A549 (cell line): ENCODE data around the gene DPCD. TPM values are rescaled to one million over a fixed set of nuclear protein-coding genes. Genes with fewer than 3 reads are reported as not detected.

ENCODE experiments used
- ATAC-seq, 2 experiments: fragments of 200-7000 bp in 1 of 2; fragments of >200 bp in 1 of 2; cut with Nextera tagmentation in 1 of 2; cut with Tn5 transposase in 1 of 2; 3 replicates each; pipeline versions ENCODE4 v1.8.0 to v1.9.1; 2018 to 2020; ENCODE audit warnings: mild to moderate bottlenecking in 1 of 2, moderate library complexity in 1 of 2
- CTCF ChIA-PET: fragments of 300-600 bp; sonication (Branson Sonifier 250); formaldehyde crosslinking; extraction: SDS; loops from one replicate; lab custom pipeline; 2021; ENCODE audit warnings: antibody characterized with exemption, inconsistent platforms; lab: Yijun Ruan, JAX
- POLR2A ChIA-PET: fragments of 350-600 bp; formaldehyde crosslinking; extraction: SDS; loops from one replicate; lab custom pipeline; 2021; ENCODE audit warnings: antibody characterized with exemption, inconsistent platforms; lab: Yijun Ruan, JAX
- DNase-seq, 2 experiments: peaks; one replicate each; pipeline versions ENCODE4 v3.0.0 to v3.0.0-alpha.2; 2011 to 2016; ENCODE audit warnings: low read depth in 1 of 2, low spot score in 1 of 2
- FAIRE-seq: peaks from 2 replicates; lab custom pipeline; 2011; peaks lifted over from hg19 to GRCh38; lab: Jason Lieb, UNC
- H3K27ac ChIP-seq, 2 experiments: fragments of >200 bp; sonication (Bioruptor Twin); formaldehyde crosslinking; 3 replicates each; pipeline ENCODE4 v1.5.1; 2016 to 2017
- H3K4me1 ChIP-seq: fragments of >200 bp; sonication (Bioruptor Twin); formaldehyde crosslinking; 3 replicates; pipeline ENCODE4 v1.6.1; 2016
- H3K4me2 ChIP-seq: fragments of >200 bp; sonication (Bioruptor Twin); formaldehyde crosslinking; 3 replicates; pipeline ENCODE4 v1.6.1; 2016
- H3K4me3 ChIP-seq: fragments of >200 bp; sonication (Bioruptor Twin); formaldehyde crosslinking; 3 replicates; pipeline ENCODE4 v1.5.1; 2016
- H3K9me3 ChIP-seq: fragments of >200 bp; sonication (Bioruptor Twin); formaldehyde crosslinking; 3 replicates; pipeline ENCODE4 v1.6.1; 2016
- EHF ChIP-seq: fragments of 250-450 bp; sonication (Bioruptor Pico); IDR thresholded peaks from 2 replicates; pipeline ENCODE4 v1.5.0; 2020; ENCODE audit warnings: mild to moderate bottlenecking
- ELK1 ChIP-seq: fragments of 150-350 bp; IDR thresholded peaks from 2 replicates; pipeline ENCODE4 v1.6.1; 2014; ENCODE audit warnings: low read depth, mild to moderate bottlenecking, low read length
- ESRRA ChIP-seq: fragments of 150-350 bp; IDR thresholded peaks from 2 replicates; pipeline ENCODE4 v1.6.1; 2014; ENCODE audit warnings: mild to moderate bottlenecking, low read length, borderline replicate concordance
- FOSB ChIP-seq: fragments of 250-450 bp; sonication (Bioruptor Pico); IDR thresholded peaks from 2 replicates; pipeline ENCODE4 v1.5.0; 2020; ENCODE audit warnings: mild to moderate bottlenecking, moderate library complexity
- HDAC2 ChIP-seq: fragments of 200-600 bp; sonication (generic); IDR thresholded peaks from 2 replicates; pipeline ENCODE4 v1.6.1; 2016
- HEYL ChIP-seq: fragments of 250-450 bp; sonication (Bioruptor Pico); IDR thresholded peaks from 2 replicates; pipeline ENCODE4 v1.8.0; 2021; ENCODE audit warnings: mild to moderate bottlenecking, moderate library complexity
- JUNB ChIP-seq: fragments of >200 bp; sonication (Bioruptor Twin); formaldehyde crosslinking; IDR thresholded peaks from 2 replicates; pipeline ENCODE4 v1.6.1; 2016
- KDM5A ChIP-seq: fragments of 200-600 bp; sonication (generic); IDR thresholded peaks from 2 replicates; pipeline ENCODE4 v1.6.1; 2016; ENCODE audit warnings: antibody characterized with exemption, mild to moderate bottlenecking
- MAX ChIP-seq: IDR thresholded peaks from 2 replicates; pipeline ENCODE4 v1.6.1; 2012
- NPAS2 ChIP-seq: fragments of 250-450 bp; sonication (Bioruptor Pico); IDR thresholded peaks from 2 replicates; pipeline ENCODE4 v1.8.0; 2022; ENCODE audit warnings: mild to moderate bottlenecking, moderate library complexity, borderline replicate concordance
- PHF8 ChIP-seq: fragments of 200-600 bp; sonication (generic); IDR thresholded peaks from 2 replicates; pipeline ENCODE4 v1.6.1; 2016; ENCODE audit warnings: low read depth, mild to moderate bottlenecking, antibody characterized with exemption, moderate library complexity, borderline replicate concordance
- POLR2AphosphoS2 ChIP-seq: conservative IDR thresholded peaks from 2 replicates; pipeline ENCODE4 v1.6.1; 2012; ENCODE audit warnings: low read length, improper control_type of control experiment, inconsistent platforms
- RAD21 ChIP-seq, 2 experiments: fragments of >200 bp in 1 of 2; sonication (Bioruptor Twin) in 1 of 2; formaldehyde crosslinking in 1 of 2; IDR thresholded peaks in 1 of 2; conservative IDR thresholded peaks in 1 of 2; 2 replicates in 1 of 2; 3 replicates in 1 of 2; pipeline ENCODE4 v1.6.1; 2012 to 2018; ENCODE audit warnings: inconsistent platforms in 1 of 2
- RARB ChIP-seq: fragments of 250-450 bp; sonication (Bioruptor Pico); IDR thresholded peaks from 2 replicates; pipeline ENCODE4 v1.8.0; 2021; ENCODE audit warnings: mild to moderate bottlenecking, moderate library complexity
- RCOR1 ChIP-seq: fragments of 150-350 bp; IDR thresholded peaks from 2 replicates; pipeline ENCODE4 v1.6.1; 2014; ENCODE audit warnings: antibody characterized with exemption, low read length, low read depth
- RFX5 ChIP-seq: fragments of 450-650 bp; IDR thresholded peaks from 2 replicates; pipeline ENCODE4 v1.7.1; 2014; ENCODE audit warnings: antibody characterized with exemption, mild to moderate bottlenecking, moderate library complexity
- WGBS: methylation state at CpG from one replicate; pipeline ENCODE4 v1.1.6; 2017; ENCODE audit errors: missing lambda C conversion rate; 5-methylcytosine and 5-hydroxymethylcytosine counted together
- polyA plus RNA-seq, 4 experiments: library from polyadenylated mRNA; depleted of rRNA in 3 of 4; stranded (reverse); fragments of >200 nt; fragmentation: RNase III in 1 of 4; extraction: RNeasy Plus Mini Kit Qiagen cat#74134 plus additional on column Dnase treatment in 1 of 4; gene quantifications; 2 replicates in 3 of 4; 3 replicates in 1 of 4; pipeline ENCODE4 v1.2.3, GENCODE V29; 2011 to 2017
- TF ChIP-seq, protein P1 (sequence below): fragments of >200 bp; sonication (Bioruptor Twin); formaldehyde crosslinking; IDR thresholded peaks from 2 replicates; pipeline ENCODE4 v1.6.1; 2016

DPCD gene
- polyA plus RNA-seq, 2 of the 4 experiments (the other 2 are of a cell fraction), result 37.4 to 40.8 TPM

DNA sequence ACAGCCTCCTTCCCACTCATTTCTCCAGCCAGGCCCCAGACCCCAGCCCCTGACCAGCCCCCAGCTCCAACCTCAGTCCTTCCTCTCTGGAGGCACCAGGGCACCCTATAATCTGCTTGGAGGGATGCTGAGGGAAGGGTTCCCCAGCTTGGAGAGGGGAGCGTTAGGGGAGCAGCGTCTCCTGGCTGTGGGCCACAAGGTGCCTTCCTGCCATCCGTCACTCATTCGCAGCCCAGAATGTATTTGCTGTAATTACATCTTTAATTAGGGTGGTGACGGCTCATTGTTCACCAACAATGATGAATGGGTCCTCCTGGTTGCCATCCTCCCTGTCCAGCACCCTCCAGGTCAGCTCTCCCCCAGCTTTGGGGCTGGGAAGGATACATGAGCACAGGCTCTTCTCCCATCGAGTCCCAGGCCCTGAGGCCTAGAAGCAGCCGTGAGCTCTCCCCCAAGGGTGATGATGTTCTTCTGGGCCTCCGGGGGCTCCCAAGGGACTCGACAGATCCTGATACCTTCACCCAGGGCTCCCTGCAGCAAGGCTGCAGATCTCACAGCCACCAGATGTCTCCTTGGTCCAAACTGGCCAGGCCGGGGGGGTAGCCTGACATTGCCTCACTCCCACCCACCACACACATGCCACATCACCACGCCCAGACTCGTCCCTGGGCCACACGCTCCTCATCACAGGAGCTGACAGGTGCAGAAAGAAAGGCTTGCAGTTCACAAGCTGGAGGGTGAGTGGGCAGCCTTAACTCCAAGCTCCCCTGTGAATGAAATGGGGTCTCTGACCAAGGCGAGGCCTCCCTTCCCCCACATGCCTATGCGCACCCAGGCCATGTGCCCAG is 26.8 kb upstream of the DPCD start:
- Histone ChIP-seq H3K9me3 (no peaks in the 10 kb centered on the region), H3K4me2 (no peak overlapping the region), H3K27ac (no peak overlapping the region), H3K4me3 (no peak overlapping the region), H3K4me1 (peaks cover 5% of the 10 kb centered on the region; the same call in 1 of the 3 replicates)
- POLR2A ChIA-PET, result no interaction called here
- ATAC-seq, result no peak
- FAIRE-seq, result no peak
- CTCF ChIA-PET, result interaction anchor here (0.8 to 2.5 kb wide), 9 partner anchors 8 to 347 kb away, joined by 3 to 13 read pairs (median 4); no protein-coding TSS in a partner anchor
- TF ChIP-seq KDM5A (no peak), EHF (CRISPR knock-in tag) (no peak)
- DNase-seq, result no peak
- WGBS, result 82% methylated on average over 13 of the region's 15 CpGs

- TF ChIP-seq HEYL (CRISPR knock-in tag), result no peak
- Histone ChIP-seq H3K4me3 (no peak overlapping the region), H3K27ac (no peak overlapping the region), H3K4me2 (no peak overlapping the region), H3K9me3 (no peaks in the 10 kb centered on the region), H3K4me1 (peaks cover 5% of the 10 kb centered on the region; the same call in 1 of the 3 replicates)
- ATAC-seq, result no peak
- WGBS, result 80% methylated on average over 5 of the region's 5 CpGs
- ChIA-PET POLR2A (no interaction called here), CTCF (interaction anchor here (0.8 to 2.5 kb wide), 9 partner anchors 7 to 348 kb away, joined by 3 to 13 read pairs (median 7); no protein-coding TSS in a partner anchor)
- FAIRE-seq, result no peak
- DNase-seq, result no peak
These were observed 25.9 kb upstream of the DPCD start for GRCh38 chr10:101562231-101562630.

GRCh38 chr10:101563007-101563406 is 25.1 kb upstream of the DPCD start:
- POLR2A ChIA-PET, result interaction anchor here (0.7 kb wide), 1 partner anchor 227 kb away, joined by 4 read pairs; no protein-coding TSS in a partner anchor
- FAIRE-seq, result no peak

DNA sequence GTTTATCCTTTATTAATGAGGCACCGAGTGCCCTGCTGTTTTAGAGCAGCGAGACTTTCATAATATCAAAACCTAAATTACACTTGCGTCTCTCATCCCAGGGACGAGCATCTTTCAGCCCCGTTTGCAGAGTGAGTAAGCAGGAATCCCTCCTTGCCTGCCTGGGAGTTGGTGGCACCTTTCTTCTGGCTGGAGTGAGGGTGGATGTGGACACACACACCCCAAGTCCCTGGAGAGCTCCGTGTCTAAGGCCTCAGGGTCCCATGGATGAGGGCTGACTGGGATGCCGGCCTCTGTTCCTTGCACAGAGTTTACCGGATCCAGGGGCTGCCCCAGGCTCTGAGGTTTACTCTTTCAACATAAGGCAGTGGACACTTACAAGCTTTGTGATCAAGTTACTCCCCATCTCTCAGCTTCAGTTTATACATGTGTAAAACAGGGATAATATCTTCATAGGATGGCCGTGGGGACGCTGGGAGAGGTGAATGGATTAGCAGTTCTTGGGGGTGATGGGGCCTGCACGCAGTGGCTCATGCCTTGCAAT is 24.6 kb upstream of the DPCD start:
- 64% methylated on average over 11 of the region's 11 CpGs for WGBS
- no peak for FAIRE-seq

More at GRCh38 chr10:101563007-101563406, 25.1 kb upstream of the DPCD start:
- no peak overlapping the region for H3K4me2 ChIP-seq
- no peak overlapping the region for H3K4me3 ChIP-seq
- TF ChIP-seq HDAC2, result no peak
- no peak for TF ChIP-seq RARB (CRISPR knock-in tag)
- no peak for TF ChIP-seq RFX5
- no peak for TF ChIP-seq RAD21 (conservative IDR thresholded peaks at IDR 0.05 in 1 of 2, IDR thresholded peaks at IDR 0.05 in 1 of 2)
- no peak for TF ChIP-seq POLR2AphosphoS2
- no peak for TF ChIP-seq ELK1
- TF ChIP-seq ESRRA, result no peak
- TF ChIP-seq RCOR1, result no peak
- peaks cover 5% of the 10 kb centered on the region; the same call in 1 of the 3 replicates for H3K4me1 ChIP-seq
- H3K27ac ChIP-seq, result no peak overlapping the region
- ATAC-seq (no peak), DNase-seq (no peak)
- CTCF ChIA-PET, result interaction anchor here (0.6 to 2.0 kb wide), 3 partner anchors 218 to 396 kb away, joined by 3 to 8 read pairs (median 4); no protein-coding TSS in a partner anchor
- H3K9me3 ChIP-seq, result no peaks in the 10 kb centered on the region
- 53% methylated on average over 3 of the region's 3 CpGs for WGBS

More for the DNA sequence above, 24.6 kb upstream of the DPCD start:
- H3K9me3 ChIP-seq, result no peaks in the 10 kb centered on the region
- H3K4me2 ChIP-seq, result no peak overlapping the region
- no peaks in the 10 kb centered on the region for H3K4me1 ChIP-seq
- CTCF ChIA-PET, result interaction anchor here (0.7 to 2.0 kb wide), 4 partner anchors 15 to 349 kb away, joined by 3 to 8 read pairs (median 4); no protein-coding TSS in a partner anchor
- POLR2A ChIA-PET, result interaction anchor here (0.7 kb wide), 1 partner anchor 226 kb away, joined by 4 read pairs; no protein-coding TSS in a partner anchor
- H3K27ac ChIP-seq, result no peak overlapping the region
- no peak overlapping the region for H3K4me3 ChIP-seq
- no peak for DNase-seq
- no peak for ATAC-seq
- TF ChIP-seq NPAS2 (CRISPR knock-in tag), result no peak
- TF ChIP-seq PHF8, result no peak
- TF ChIP-seq JUNB, result no peak
- TF ChIP-seq FOSB, result no peak
- no peak for TF ChIP-seq MAX
- TF ChIP-seq, protein P1, sequence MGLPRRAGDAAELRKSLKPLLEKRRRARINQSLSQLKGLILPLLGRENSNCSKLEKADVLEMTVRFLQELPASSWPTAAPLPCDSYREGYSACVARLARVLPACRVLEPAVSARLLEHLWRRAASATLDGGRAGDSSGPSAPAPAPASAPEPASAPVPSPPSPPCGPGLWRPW, result no peak
- TF ChIP-seq ELK1, result no peak
